GM19328 (cell line): Measurements from ENCODE around the gene SLC25A5.
A peak's percentile ranks its signal among the peaks of the same experiment; 100 is the strongest.
"Not testable (repeated sequence)": the region's sequence is repeated elsewhere in the genome, so short reads cannot be mapped to it uniquely, and the experiment has no call there.

Source experiments
- ATAC-seq: cut with Tn5 transposase; IDR thresholded peaks from one replicate; pipeline ENCODE4 v1.9.1; 2021; ENCODE audit warnings: mild to moderate bottlenecking, moderate library complexity; ENCODE audit not compliant: unreplicated experiment

SLC25A5 gene

DNA sequence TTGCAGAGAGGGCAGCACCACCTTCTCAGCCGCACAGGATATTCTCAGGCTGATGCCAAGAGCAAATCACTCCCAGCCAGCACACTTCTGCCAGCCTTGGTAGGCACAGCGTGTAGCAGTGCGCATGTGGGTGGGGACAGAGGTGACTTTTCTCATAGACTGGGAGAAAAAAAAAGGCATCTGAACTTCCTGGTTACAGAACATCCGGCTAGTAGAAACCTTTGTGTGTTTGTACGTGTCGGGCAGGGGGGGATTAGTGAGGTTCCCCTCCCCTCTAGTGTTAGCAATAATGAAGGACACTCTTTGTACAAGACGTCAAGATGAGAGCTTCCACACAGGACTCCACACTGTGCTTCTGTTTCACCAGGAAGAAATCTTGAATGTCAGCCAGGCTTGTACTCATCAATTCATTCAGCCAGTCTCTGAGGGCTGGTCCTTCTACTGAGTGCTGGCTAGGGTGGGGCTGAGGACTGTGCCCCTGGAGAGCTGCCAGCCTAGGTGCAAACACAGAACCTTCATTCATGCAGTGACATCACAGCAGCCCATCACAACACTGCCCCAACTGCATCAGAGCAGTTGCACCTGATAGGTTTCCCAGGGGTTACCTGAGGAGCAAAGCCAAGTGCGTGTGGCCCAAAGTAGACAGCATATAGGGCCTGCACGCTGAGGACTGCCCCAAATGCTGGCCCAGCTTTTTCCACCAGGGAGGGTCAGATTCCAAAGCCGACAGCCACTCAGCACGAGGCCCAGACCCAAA is 34.7 kb downstream of the SLC25A5 start:
- ATAC-seq: no peak

DNA sequence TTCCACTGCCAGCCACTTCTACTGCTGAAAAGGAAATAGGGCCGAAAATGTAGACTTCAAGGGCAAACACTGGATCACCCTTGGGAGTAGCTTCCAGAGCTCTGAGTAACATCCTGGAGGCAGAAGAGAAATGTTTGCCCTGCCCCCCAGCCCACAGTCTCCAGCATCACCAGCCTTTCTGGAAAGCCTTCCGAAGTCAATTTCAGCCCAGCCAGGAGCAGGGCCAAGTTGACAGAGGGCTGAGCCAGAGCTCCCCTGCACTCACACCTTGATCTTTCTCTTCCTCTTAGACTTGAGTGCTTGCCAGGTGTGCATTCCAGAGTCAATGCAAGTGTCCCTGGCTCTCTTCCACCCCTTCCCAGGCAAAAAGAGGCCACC is 35.2 kb downstream of the SLC25A5 start:
- ATAC-seq: no peak

DNA sequence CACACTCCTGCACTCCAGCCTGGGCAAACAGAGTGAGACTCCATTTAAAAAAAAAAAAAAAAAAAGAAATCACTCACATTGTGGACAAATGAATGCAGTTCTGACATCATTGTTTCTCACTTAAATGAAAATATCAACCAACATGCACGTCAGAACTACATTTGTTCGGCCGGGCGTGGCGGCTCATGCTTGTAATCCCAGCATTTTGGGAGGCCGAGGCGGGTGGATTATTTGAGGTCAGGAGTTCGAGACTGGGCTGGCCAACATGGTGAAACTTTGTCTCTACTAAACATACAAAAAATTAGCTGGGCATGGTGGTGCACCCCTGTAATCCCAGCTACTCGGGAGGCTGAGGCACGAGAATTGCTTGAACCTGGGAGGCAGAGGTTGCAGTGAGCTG is 36.9 kb downstream of the SLC25A5 start:
- not testable (repeated sequence) for ATAC-seq

DNA sequence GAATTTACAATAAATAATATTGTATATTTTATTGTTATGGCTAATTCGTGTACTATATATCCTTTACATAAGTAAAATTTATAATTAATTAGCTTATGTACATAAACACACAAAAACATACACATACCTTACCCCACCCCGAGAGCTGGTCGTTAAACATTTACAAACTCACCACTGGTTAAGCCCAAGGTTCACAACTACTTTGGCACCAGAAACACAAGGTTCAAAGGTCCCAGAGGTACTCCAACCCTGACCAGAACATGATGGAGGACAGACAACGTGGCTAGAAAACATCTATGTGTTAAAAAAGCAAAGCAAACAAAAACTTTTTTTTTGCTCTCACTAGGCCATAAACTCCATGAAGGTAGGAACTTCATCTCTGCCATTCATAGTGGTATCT is 37.7 kb downstream of the SLC25A5 start:
- ATAC-seq: no peak

DNA sequence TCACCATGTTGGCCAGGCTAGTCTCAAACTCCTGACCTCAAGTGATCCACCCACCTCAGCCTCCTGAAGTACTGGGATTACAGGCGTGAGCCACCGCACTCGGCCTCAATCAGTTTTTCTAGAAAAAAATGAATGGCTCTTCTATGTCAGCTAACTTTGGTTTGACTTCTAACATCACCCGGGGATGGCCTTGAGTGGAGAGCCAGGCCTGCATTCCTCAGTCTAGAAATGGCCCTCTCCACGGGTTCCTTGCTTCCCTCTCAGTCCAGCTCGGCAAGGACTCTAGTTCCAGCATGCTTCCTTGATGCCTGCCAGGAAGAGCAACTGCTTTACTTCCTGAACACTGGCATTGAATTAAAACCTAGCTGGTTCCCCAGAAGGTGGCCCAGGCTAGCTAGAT is 39.0 kb downstream of the SLC25A5 start:
- no peak for ATAC-seq

DNA sequence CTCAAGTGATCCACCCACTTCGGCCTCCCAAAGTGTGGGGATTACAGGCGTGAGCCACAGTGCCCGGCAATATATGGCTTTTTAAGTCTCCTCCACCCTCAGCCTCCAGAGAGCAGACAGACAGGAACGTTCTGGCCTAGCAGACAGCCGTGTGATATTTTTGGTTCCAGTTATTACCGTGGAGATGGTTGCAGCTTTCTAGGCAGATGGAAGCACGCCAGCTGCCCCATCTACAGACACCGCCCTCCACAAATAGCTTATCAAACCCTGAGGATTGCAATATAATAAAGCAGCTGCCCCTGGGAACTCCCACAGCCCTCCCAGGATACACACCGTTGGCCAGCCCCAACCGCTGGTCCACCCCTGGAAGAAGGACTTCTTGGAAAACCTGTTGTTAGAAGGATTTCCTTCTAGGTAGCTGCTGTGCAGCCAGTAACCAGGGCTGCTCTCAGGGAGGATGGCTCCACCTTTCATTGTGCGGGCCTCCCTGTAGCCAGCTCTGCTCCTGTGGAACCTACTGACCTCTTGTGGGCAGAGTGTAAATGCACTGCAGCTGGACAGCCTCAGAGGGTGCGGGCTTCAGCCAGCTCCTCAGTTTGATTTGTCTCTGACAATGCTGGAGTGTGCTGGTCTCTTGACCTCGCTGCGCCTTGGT is 44.0 kb downstream of the SLC25A5 start:
- ATAC-seq: no peak

GRCh38 chrX:119516157-119516702 is 48.0 kb downstream of the SLC25A5 start:
- peak; percentile 69 for ATAC-seq

DNA sequence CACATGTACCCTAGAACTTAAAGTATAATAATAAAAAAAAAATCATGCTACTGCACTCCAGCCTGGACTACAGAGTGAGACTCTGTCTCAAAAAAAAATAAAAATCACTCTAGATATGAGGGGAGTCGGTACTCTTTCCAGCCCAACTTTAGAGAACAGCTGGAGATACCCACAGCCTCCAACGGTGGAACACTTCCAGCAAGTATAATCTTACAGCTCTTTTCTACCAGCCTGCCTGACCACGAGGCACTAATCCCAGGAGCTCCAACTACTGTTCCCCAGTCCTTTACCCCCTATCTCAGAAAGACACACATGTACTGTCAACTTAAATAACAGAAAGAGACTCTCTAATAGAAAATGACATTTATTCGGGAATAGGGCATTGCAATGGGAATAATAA is 50.1 kb downstream of the SLC25A5 start:
- no peak for ATAC-seq
